Measurements from ENCODE around the gene ZNF195. TPM values are rescaled to one million over a fixed set of nuclear protein-coding genes. Genes with fewer than 3 reads are reported as not detected.
"Not testable (repeated sequence)": the region's sequence is repeated elsewhere in the genome, so short reads cannot be mapped to it uniquely, and the experiment has no call there.

Gene ZNF195
- total RNA-seq, 1 donor from 2014 or later, result 29.7 TPM

- intact Hi-C loops (cut with micrococcal nuclease), result loop anchor here (10.0 kb wide), 1 partner anchor 60 kb away; no protein-coding TSS in a partner anchor
Observed at GRCh38 chr11:3404076-3404925, 25.4 kb upstream of the ZNF195 start.

GRCh38 chr11:3402861-3403250, 23.9 kb upstream of the ZNF195 start:
- intact Hi-C loops (cut with micrococcal nuclease), result loop anchor here (10.0 kb wide), 1 partner anchor 58 kb away; no protein-coding TSS in a partner anchor

- intact Hi-C loops (cut with micrococcal nuclease), result loop anchor here (10.0 kb wide), 1 partner anchor 58 kb away; no protein-coding TSS in a partner anchor
Observed at GRCh38 chr11:3402181-3402860, 23.4 kb upstream of the ZNF195 start.

GRCh38 chr11:3401052-3401451, 22.1 kb upstream of the ZNF195 start:
- intact Hi-C loops (cut with micrococcal nuclease), result loop anchor here (10.0 kb wide), 1 partner anchor 56 kb away; no protein-coding TSS in a partner anchor

- intact Hi-C loops (cut with micrococcal nuclease), result not testable (repeated sequence)
Observed at GRCh38 chr11:3398509-3398908, 19.6 kb upstream of the ZNF195 start.

GRCh38 chr11:3398106-3398505, 19.2 kb upstream of the ZNF195 start:
- intact Hi-C loops (cut with micrococcal nuclease), result not testable (repeated sequence)

- intact Hi-C loops (cut with micrococcal nuclease), result not testable (repeated sequence)
Observed at GRCh38 chr11:3397210-3397609, 18.3 kb upstream of the ZNF195 start.

- intact Hi-C loops (cut with micrococcal nuclease), result not testable (repeated sequence)
Observed at GRCh38 chr11:3395468-3395867, 16.5 kb upstream of the ZNF195 start.

- intact Hi-C loops (cut with micrococcal nuclease), result not testable (repeated sequence)
Observed at GRCh38 chr11:3394956-3395355, 16.0 kb upstream of the ZNF195 start.

- intact Hi-C loops (cut with micrococcal nuclease), result not testable (repeated sequence)
Observed at GRCh38 chr11:3393450-3393849, 14.5 kb upstream of the ZNF195 start.

- intact Hi-C loops (cut with micrococcal nuclease), result no loop called here
Observed at GRCh38 chr11:3382613-3383285, 3.8 kb upstream of the ZNF195 start.

GRCh38 chr11:3381794-3382193, 2.8 kb upstream of the ZNF195 start:
- intact Hi-C loops (cut with micrococcal nuclease), result no loop called here

GRCh38 chr11:3380706-3381545, 2.0 kb upstream of the ZNF195 start:
- intact Hi-C loops (cut with micrococcal nuclease), result no loop called here

- intact Hi-C loops (cut with micrococcal nuclease), result no loop called here
Observed at GRCh38 chr11:3375552-3375951, 3.4 kb downstream of the ZNF195 start.

GRCh38 chr11:3370311-3370870, 8.6 kb downstream of the ZNF195 start:
- intact Hi-C loops (cut with micrococcal nuclease), result no loop called here

- intact Hi-C loops (cut with micrococcal nuclease), result no loop called here
Observed at GRCh38 chr11:3369366-3369765, 9.6 kb downstream of the ZNF195 start.

GRCh38 chr11:3368199-3368598, 10.7 kb downstream of the ZNF195 start:
- intact Hi-C loops (cut with micrococcal nuclease), result no loop called here

GRCh38 chr11:3367221-3367620, 11.7 kb downstream of the ZNF195 start:
- intact Hi-C loops (cut with micrococcal nuclease), result no loop called here

GRCh38 chr11:3359092-3359824, 19.7 kb downstream of the ZNF195 start:
- intact Hi-C loops (cut with micrococcal nuclease), result no loop called here
